ENCODE results near the gene SUSD3. TPM values are rescaled to one million over a fixed set of nuclear protein-coding genes. Genes with fewer than 3 reads are reported as not detected.
"Not testable (repeated sequence)": the region's sequence is repeated elsewhere in the genome, so short reads cannot be mapped to it uniquely, and the experiment has no call there.

The SUSD3 gene
- total RNA-seq, 1 donor from 2014 or later: 1.3 TPM

DNA sequence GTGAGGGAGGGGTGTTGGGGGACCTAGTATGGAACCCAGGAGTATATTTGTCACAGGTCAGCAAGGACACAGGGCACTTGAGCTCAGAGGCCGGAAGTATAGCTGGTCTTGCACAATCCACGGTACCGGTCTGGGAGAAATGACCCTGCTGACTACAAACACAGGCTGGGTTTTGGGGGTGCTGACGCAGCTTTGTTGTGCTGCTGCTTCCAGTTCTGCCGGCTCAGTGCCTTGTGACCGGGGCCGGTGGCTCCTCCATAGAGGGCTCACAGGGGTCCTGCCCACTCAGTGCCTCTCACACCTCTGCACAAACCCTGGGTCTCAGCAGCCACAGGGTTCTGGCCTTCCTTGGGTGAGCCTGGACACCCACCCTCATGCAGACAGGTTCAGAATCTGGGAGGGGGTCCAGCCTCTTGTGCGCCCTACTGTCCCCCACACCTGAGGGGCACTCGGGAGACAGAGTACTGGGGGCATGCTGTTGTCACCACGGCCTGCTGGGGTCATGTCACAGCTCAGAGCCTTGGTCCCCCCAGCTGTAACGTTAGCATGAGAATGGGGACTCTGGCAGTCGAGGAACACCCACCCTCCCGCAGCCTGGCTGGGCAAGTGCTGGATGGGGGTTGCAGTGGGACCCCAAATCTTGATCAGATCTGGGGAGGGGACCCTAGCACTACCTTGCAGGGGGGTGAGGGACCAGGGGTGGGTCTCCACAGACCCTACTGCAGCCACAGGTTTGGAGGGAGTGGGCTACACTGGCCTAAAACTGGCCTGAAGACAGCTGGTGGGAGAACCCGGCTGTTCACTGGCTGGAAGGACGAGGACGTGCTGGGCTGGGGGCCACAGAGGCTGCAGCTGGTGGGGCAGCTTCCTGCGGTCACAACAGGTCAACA, 57.8 kb downstream of the SUSD3 start:
- TF ChIP-seq CTCF (IDR thresholded peaks at IDR 0.05; ENCODE audit: insufficient read depth, low read length, poor library complexity, severe bottlenecking): no peak
- no peak for DNase-seq (ENCODE audit: low read depth)
- H3K36me3 ChIP-seq (ENCODE audit: control insufficient read depth, insufficient read depth, low read length): peaks cover 1% of the 10 kb centered on the region

DNA sequence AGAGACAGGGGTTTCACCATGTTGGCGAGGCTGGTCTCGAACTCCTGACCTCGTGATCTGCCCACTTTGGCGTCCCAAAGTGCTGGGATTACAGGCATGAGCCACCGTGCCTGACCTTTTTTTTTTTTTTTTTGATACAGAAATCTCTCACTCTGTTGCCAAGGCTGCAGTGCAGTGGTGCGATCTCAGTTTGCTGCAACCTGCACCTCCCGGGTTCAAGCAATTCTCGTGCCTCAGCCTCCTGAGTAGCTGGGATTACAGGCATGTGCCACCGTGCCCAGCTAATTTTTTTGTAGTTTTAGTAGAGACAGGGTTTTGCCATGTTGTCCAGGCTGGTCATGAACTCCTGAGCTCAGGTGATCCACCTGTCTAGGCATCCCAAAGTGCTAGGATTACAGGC, 59.0 kb downstream of the SUSD3 start:
- H3K36me3 ChIP-seq (ENCODE audit: control insufficient read depth, insufficient read depth, low read length); DNase-seq (ENCODE audit: low read depth); H3K27me3 ChIP-seq (ENCODE audit: control insufficient read depth, insufficient read depth, low read length); H3K4me3 ChIP-seq (ENCODE audit: low read depth, low read length): not testable (repeated sequence)

More for the DNA sequence above, 57.8 kb downstream of the SUSD3 start:
- Histone ChIP-seq H3K4me3 (ENCODE audit: low read depth, low read length) (no peak overlapping the region), H3K27me3 (ENCODE audit: control insufficient read depth, insufficient read depth, low read length) (no peaks in the 10 kb centered on the region)

GRCh38 chr9:93117924-93118862, 59.7 kb downstream of the SUSD3 start:
- TF ChIP-seq CTCF (IDR thresholded peaks at IDR 0.05; ENCODE audit: insufficient read depth, low read length, poor library complexity, severe bottlenecking): no peak
- DNase-seq (ENCODE audit: low read depth): no peak
- H3K4me3 ChIP-seq (ENCODE audit: low read depth, low read length): no peak overlapping the region
- H3K27me3 ChIP-seq (ENCODE audit: control insufficient read depth, insufficient read depth, low read length): no peaks in the 10 kb centered on the region
- H3K36me3 ChIP-seq (ENCODE audit: control insufficient read depth, insufficient read depth, low read length): no peaks in the 10 kb centered on the region

GRCh38 chr9:93118863-93119702, 60.6 kb downstream of the SUSD3 start:
- H3K4me3 ChIP-seq (ENCODE audit: low read depth, low read length): no peak overlapping the region
- no peaks in the 10 kb centered on the region for H3K27me3 ChIP-seq (ENCODE audit: control insufficient read depth, insufficient read depth, low read length)
- DNase-seq (ENCODE audit: low read depth): no peak
- TF ChIP-seq CTCF (IDR thresholded peaks at IDR 0.05; ENCODE audit: insufficient read depth, low read length, poor library complexity, severe bottlenecking): no peak
- H3K36me3 ChIP-seq (ENCODE audit: control insufficient read depth, insufficient read depth, low read length): no peaks in the 10 kb centered on the region

DNA sequence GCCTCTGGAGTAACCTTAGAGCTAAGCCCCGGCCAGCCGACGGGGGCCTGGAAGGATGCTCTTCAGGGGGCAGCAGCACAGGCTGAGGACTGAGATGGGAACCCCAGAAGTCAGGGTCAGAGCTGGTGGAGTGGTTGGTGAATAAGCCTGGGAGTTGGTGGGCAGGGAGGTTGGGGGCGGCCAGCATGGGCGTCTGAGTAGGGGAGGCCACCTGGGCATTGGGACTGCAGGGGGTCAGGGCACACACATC, 61.1 kb downstream of the SUSD3 start:
- DNase-seq (ENCODE audit: low read depth): no peak
- H3K4me3 ChIP-seq (ENCODE audit: low read depth, low read length): no peak overlapping the region
- no peaks in the 10 kb centered on the region for H3K36me3 ChIP-seq (ENCODE audit: control insufficient read depth, insufficient read depth, low read length)
- no peaks in the 10 kb centered on the region for H3K27me3 ChIP-seq (ENCODE audit: control insufficient read depth, insufficient read depth, low read length)
- TF ChIP-seq CTCF (IDR thresholded peaks at IDR 0.05; ENCODE audit: insufficient read depth, low read length, poor library complexity, severe bottlenecking): no peak
